Epithelial cell of alveolus of lung (primary cell): ENCODE measurements around the gene MTFR2. TPM values are rescaled to one million over a fixed set of nuclear protein-coding genes. Genes with fewer than 3 reads are reported as not detected.

Experiments used
- total RNA-seq: library from RNA; depleted of rRNA; stranded (reverse); fragments of >200 nt; gene quantifications from 2 replicates; pipeline ENCODE4 v1.2.1, GENCODE V29; 2015

MTFR2 gene
- total RNA-seq, result 3.1 and 8.0 TPM in 2 replicates

DNA sequence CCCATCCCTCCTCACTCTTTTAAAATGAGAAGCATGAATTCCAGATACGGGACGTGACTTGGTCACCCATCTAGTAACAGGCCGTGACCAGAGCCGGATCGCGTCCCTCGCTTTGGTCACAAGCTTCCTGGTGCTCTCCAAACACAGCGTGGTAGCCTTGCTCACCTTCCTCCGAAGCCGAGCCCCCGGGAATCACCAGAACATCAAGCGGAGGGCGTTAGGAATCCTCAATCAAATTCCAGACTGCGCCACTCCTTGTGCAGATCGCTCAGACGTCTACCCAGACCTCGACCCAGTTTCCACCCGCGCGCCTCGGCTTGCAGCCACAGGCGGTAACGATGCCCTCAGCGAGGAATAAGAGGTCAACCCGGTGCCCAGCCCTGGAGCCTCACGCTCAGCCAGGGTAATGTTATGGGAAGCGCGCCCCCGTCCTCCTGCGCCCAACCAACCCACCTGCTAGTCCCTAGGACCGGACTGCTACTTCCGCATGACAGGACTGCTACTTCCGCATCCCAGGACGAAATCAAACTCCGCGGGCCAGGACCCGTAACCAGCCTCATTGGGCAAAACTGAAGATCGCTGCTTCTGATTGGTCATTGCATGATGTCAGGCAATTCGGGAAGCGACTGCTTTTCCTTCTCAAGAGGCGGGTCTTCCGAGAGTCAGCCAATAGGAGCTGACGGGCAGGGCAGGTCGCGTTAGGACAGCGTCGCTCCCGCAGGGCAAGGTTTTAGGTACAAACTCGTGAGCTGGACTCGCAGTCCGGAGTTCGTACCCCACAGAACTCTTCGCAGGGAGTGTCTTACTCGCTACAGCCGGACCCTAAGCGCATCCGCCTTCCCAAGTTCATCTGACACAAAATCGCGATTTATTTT is at the start of gene MTFR2:
Gene MTFR2 (minus strand): TSS at position 501 of the 875 bp plus-strand sequence. CDS start 1,212 bp downstream, outside the sequence.

DNA sequence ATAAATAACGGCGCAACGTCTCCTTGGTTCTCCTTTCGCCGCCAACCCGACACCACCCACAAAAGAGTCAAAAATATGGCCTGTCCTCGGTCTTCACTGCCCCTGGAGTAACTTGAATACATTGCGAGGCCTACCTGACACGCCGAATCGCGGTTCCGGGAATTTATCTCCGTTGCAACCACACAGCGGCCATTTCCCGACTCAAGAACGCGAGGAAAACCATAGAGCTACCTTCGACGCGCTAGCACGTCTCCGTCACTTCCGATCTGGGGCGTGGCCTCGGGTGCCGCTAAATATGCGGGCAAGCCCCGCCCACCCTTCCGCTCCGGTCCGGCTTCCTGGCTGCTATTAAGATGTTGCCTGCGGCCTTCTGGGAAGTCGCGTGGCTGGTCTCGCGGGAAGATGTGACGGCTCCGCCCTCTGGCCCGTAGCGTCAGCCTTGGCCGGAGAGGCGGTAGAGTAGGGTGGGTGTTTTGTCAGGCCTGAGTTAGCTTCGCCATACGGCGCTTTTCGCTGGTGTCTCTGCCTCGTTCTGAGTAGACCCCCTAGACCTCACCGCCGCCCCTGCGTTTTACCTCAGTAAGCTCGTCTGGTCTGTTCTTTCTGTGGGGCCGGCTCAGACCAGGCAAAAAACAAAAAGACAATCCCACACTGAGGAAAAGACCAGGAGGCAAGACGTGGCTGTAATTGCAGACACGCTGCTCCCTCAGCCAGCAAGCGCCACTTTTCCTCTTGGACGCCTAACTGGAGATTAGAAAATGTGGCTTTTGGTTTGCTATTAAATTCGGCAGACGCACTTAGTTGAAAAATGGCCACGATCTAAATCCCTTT is 39.7 kb upstream of the MTFR2 start, which contains the start of gene BCLAF1:
Gene BCLAF1 (minus strand): TSS at position 268 of the 831 bp plus-strand sequence. CDS start 9,980 bp downstream, outside the sequence.

Other genes with a start within 250 kb of the MTFR2 start
- 57.0 and 83.9 TPM in 2 replicates for gene BCLAF1, start 39.5 kb upstream of the MTFR2 start, total RNA-seq